ENCODE measurements around the gene GLI3.
A peak's percentile ranks its signal among the peaks of the same experiment; 100 is the strongest.

GLI3 gene

DNA sequence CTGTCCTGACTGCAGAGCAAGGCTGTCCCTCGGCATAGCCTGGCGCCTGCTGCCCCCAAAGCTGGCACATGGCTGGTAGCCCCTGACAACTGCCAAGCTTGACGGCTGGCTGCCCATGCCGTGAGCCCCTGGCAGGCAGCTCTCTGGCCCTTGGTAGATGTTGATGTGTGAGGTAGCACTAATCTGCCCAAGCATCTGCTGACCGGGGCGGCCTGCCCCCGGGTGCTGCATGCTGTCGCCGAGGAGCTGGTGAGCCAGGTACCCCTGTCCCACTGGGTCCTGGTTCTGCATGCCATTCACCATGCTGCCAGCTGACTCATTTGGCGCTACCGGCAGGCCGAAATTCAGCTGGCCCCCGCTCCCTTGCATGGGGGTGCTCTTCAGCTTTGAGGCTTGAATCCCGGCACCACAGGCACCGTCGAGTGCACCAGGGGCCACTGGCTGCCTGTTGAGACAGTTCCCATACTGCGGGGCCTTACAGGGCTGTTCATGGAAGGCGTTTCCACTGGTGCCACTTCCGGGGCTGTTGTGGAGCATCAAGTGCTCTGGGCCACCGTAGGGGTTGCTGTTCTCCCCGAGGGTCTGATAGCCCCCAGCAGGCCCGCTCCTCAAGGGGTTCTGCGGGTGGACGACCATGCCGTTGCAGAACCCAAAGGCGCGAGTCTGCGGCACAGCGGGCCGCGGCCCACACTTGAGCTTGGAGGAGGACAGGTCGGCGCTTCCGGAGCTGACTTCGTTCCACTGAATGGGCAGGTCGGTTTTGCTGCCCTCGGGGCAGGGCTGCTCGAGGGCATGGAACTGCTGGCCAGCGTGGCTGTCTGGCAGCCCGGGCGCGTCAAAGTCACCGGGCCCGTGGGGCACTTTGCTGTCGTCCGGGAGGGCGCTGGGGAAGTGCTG is 271.9 kb downstream of the GLI3 start:
- DNase-seq: no peak

GRCh38 chr7:41964183-41964753 is 272.7 kb downstream of the GLI3 start:
- no peak for DNase-seq

- no peak for DNase-seq
Measured at GRCh38 chr7:41956705-41957104, 280.3 kb downstream of the GLI3 start.

GRCh38 chr7:41955893-41956675 is 280.9 kb downstream of the GLI3 start:
- DNase-seq: peak; percentile 60 to 73

DNA sequence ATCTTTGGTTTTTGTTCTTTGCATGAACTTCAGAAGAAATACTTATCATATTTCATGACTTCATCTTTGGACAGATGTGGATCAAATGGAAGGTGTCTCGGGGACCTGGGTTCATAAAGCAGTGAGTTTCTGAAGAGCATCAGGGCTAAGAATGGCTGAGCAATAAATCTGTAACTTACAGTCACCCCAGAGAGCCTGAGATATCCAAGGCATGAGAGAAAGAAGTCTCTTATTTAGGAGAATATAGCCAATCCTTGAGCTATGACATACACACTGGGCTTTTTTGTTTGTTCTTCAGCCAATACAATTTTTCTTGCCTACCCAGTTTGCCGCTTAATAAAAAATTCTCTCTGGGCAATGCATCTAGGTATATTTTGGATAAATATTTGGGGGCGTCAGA is 281.6 kb downstream of the GLI3 start:
- no peak for DNase-seq

DNA sequence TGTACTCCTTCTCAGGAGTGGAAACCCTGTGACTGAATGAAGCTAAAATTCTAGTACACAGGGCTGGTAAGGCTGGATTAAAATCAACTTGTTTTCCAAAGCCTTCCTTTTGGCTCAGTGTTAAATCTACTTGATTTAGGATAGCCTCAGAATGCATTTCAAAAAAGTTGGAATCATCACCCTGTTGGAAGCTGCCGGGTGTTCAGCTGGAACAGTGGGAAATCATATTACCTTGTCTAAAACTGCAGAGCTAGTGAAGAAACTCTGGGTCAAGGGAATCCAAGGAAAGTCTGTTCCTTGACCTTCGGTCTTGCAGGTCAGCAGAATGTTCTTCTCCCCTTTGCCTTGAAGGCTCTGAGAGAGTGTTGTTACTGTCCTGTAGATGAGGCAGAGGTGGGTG is 282.0 kb downstream of the GLI3 start:
- no peak for DNase-seq

- no peak for DNase-seq
Measured at GRCh38 chr7:41948503-41948902, 288.5 kb downstream of the GLI3 start.

- DNase-seq: peak; percentile 75 to 76
Measured at GRCh38 chr7:41943094-41943577, 293.9 kb downstream of the GLI3 start.

DNA sequence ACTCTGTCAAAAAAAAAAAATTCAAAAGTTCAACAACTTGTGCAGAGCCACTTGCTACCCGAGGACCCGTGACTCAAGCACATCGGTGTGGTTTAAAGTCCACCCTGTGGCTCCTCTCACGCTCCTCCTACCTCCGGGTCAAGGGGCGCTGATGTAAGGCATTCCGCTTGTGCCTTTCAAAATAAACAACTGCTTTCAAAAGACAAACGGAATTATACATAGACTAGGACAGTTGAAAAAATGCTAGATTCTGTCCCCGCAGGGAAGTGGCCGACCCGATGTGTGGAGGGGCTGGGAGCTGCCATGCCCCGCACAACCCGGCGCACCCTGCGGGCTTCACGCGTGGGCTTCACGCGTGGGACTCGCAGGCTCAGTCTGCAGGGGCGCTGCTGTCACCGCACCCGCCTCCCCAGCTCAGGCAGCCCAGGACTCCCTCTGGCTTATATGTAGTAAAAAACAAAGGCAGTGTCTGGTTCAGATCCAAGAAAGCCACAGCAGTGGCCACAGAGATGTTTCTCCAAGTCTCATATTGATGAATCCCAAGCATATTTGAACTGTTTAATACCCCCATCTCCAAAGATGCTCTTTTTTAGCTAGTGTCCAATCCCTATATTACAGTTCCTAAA is 294.4 kb downstream of the GLI3 start:
- peak in 1 of 2 donors; percentile 3 for DNase-seq

GRCh38 chr7:41940760-41941343 is 296.2 kb downstream of the GLI3 start:
- DNase-seq: peak; percentile 73 to 80

- DNase-seq: no peak
Measured at GRCh38 chr7:41938371-41938770, 298.6 kb downstream of the GLI3 start.

- no peak for DNase-seq
Measured at GRCh38 chr7:41933427-41933826, 303.6 kb downstream of the GLI3 start.

- no peak for DNase-seq
Measured at GRCh38 chr7:41931263-41931646, 305.8 kb downstream of the GLI3 start.

DNA sequence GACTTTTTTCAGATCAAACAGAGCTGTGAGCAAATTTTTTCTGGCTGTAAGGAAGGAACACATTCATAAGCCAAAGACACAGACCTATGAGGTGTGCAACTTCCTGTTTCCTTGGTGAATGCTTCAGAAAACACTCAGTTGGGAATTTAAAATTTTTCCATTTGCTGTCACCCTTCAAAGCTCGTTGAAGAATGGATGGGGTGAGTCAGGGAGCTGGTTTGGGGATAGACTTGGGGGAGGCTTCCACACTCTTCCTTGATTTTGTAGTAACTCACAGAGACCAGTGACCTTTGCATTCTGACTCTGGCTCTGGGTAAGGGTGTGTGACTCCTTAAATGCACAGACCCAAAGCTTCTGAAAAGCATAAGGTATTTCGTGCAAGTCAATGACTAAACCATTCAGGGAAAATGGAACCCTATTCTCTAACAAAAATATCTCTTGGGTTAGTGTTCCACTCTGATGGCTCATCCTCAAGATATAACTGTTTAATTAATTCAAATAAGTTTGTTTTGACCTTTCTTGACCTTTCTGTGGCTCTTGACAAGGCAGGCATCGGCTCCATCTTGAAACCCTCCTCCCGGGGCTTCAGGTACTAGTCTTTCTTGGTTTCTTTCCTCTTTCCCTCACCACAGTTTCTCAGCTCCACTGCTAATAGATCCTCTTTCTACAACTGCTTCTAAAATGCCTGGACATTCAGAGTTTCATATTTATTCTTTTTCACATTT is 306.3 kb downstream of the GLI3 start:
- no peak for DNase-seq

GRCh38 chr7:41928781-41929180 is 308.2 kb downstream of the GLI3 start:
- DNase-seq: no peak

DNA sequence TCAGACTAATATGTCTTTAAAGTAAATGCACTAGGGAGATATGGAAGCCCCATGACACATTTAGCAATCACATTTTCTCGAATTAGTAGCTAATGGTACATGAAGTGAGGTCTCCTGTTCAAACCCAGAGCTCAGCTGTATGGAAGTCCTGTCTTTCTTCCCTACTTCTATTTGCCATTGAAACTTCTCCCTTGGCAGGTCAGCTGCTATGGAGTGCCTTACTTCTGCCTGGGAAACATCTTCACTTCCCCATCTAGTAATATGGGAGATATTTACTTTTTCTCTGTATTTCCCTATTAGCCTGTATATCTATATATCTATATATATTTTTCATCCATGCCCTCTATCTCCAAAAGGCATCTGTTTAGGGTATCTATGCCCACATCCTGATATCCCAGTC is 308.8 kb downstream of the GLI3 start:
- DNase-seq: peak; percentile 14 to 49

- DNase-seq: no peak
Measured at GRCh38 chr7:41927380-41927779, 309.6 kb downstream of the GLI3 start.

- DNase-seq: no peak
Measured at GRCh38 chr7:41925946-41926345, 311.1 kb downstream of the GLI3 start.

DNA sequence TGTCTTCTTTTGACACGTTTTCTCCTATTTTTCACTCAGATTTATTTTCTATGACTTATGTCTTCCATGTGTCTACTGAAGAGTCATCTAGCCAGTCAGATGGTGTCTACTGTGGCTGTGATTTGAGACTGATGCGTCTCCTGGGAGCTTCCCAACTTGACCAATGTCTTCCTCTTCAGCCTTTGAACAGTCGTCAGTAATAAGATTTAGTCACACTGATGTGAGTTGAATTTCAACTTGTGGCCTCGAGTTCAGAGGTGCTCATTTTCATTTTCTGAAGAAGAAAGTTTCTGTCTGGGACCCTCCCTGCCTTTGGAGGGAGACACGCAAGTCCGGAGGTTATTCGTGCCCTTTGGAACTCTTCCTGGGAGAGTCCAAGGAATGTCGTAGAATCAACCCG is 312.2 kb downstream of the GLI3 start:
- no peak for DNase-seq

- no peak for DNase-seq
Measured at GRCh38 chr7:41922373-41922772, 314.6 kb downstream of the GLI3 start.

DNA sequence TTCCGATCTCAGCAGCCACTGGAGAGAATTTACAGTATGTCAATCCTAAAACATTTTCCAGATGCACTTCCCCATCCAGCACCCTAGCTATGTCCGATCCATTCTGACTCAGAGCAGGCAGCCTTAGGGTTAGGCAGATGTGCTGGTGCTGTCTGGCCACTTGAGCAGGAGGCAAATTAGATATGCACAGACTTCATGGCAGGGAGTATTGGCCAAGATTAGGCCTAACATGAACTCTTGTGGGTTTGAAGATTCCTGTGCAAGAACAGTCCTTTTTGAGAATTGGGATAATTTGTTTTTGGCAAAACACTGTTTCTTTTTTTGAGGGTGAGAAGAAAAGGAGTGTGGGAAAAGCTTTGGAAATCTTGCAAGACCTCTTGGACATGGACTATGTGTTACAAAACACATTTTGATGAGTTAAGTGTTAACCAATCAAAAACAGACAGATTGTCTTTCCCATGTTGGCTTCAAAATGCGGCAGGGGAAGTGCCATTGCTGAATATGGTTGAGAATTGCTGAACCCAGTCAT is 315.5 kb downstream of the GLI3 start:
- peak; percentile 31 to 35 for DNase-seq

Data from inflammatory macrophage (primary cell).